SK-N-SH (cell line): ENCODE results near the gene AP2A2. TPM values are rescaled to one million over a fixed set of nuclear protein-coding genes. Genes with fewer than 3 reads are reported as not detected.

Experiments
- CTCF ChIA-PET: fragments of 300-600, 350-600 bp; formaldehyde crosslinking; extraction: SDS; loops from one replicate; lab custom pipeline; 2021; lab: Yijun Ruan, JAX
- POLR2A ChIA-PET: fragments of 350-600 bp; sonication (Branson Sonifier 250); formaldehyde crosslinking; extraction: SDS; loops from one replicate; lab custom pipeline; 2020; ENCODE audit warnings: antibody characterized with exemption, inconsistent platforms; lab: Yijun Ruan, JAX
- DNase-seq: peaks from one replicate; pipeline ENCODE4 v3.0.0; 2012
- H2AFZ ChIP-seq: fragments of 200-600 bp; sonication (generic); 2 replicates; pipeline ENCODE4 v1.8.1; 2016; ENCODE audit warnings: antibody characterized with exemption, mild to moderate bottlenecking, low read depth
- H3F3A ChIP-seq: fragments of 200-600 bp; sonication (generic); replicated peaks from 2 replicates; pipeline ENCODE3; 2016; ENCODE audit warnings: antibody characterized with exemption, mild to moderate bottlenecking; ENCODE audit not compliant: insufficient read depth
- H3K27ac ChIP-seq, 2 experiments: fragments of 200-500 bp in 1 of 2; fragments of 200-600 bp in 1 of 2; sonication (Bioruptor generic) in 1 of 2; sonication (generic), shearing (Covaris generic) in 1 of 2; 2 replicates each; pipeline versions ENCODE4 v1.5.1 to v1.6.1; 2014 to 2016; ENCODE audit warnings: low read depth in 2 of 2, inconsistent platforms in 1 of 2, low read length in 1 of 2, mild to moderate bottlenecking in 1 of 2, mixed read lengths in 1 of 2
- H3K27me3 ChIP-seq: fragments of 200-600 bp; sonication (generic), shearing (Covaris generic); 2 replicates; pipeline ENCODE4 v1.6.1; 2016; ENCODE audit warnings: mixed run types; ENCODE audit not compliant: insufficient read depth
- H3K36me3 ChIP-seq, 2 experiments: fragments of 200-500 bp in 1 of 2; fragments of 200-600 bp in 1 of 2; sonication (Bioruptor generic) in 1 of 2; sonication (generic) in 1 of 2; replicated peaks in 1 of 2; 2 replicates each; pipeline versions ENCODE3 to v1.5.1; 2014 to 2016; ENCODE audit warnings: low read length in 1 of 2, mild to moderate bottlenecking in 1 of 2; ENCODE audit not compliant: insufficient read depth in 2 of 2, control insufficient read depth in 1 of 2
- H3K4me1 ChIP-seq, 2 experiments: fragments of 200-500 bp in 1 of 2; fragments of 200-600 bp in 1 of 2; sonication (Bioruptor generic) in 1 of 2; sonication (generic), shearing (Covaris generic) in 1 of 2; 2 replicates each; pipeline versions ENCODE4 v1.5.1 to v1.6.1; 2014 to 2016; ENCODE audit warnings: low read depth in 1 of 2, low read length in 1 of 2, mixed run types in 1 of 2; ENCODE audit not compliant: insufficient read depth in 2 of 2, control insufficient read depth in 1 of 2
- H3K4me2 ChIP-seq: fragments of 200-600 bp; sonication (generic), shearing (Covaris generic); 2 replicates; pipeline ENCODE4 v1.6.1; 2017; ENCODE audit warnings: mixed run types
- H3K4me3 ChIP-seq, 2 experiments: fragments of 200-500 bp in 1 of 2; fragments of 200-600 bp in 1 of 2; sonication (Bioruptor generic) in 1 of 2; sonication (generic), shearing (Covaris generic) in 1 of 2; 2 replicates each; pipeline versions ENCODE4 v1.5.1 to v1.8.1; 2014 to 2016; ENCODE audit warnings: low read depth in 2 of 2, inconsistent platforms in 1 of 2, low read length in 1 of 2, mild to moderate bottlenecking in 1 of 2, mixed read lengths in 1 of 2, moderate library complexity in 1 of 2
- H3K79me2 ChIP-seq: fragments of 200-600 bp; sonication (generic); 2 replicates; pipeline ENCODE4 v1.8.1; 2017; ENCODE audit warnings: mild to moderate bottlenecking; ENCODE audit not compliant: insufficient read depth
- H3K9ac ChIP-seq: fragments of 200-600 bp; sonication (generic); 2 replicates; pipeline ENCODE4 v1.6.1; 2017; ENCODE audit warnings: mixed run types
- H3K9me2 ChIP-seq: fragments of 200-600 bp; sonication (generic); 2 replicates; pipeline ENCODE4 v1.6.1; 2017; ENCODE audit warnings: mixed run types
- H3K9me3 ChIP-seq: fragments of 200-600 bp; sonication (generic); 2 replicates; pipeline ENCODE4 v1.6.1; 2017; ENCODE audit warnings: mixed run types, mild to moderate bottlenecking, moderate library complexity
- H4K20me1 ChIP-seq: fragments of 200-600 bp; sonication (generic); 2 replicates; pipeline ENCODE4 v1.6.1; 2017; ENCODE audit warnings: mild to moderate bottlenecking, mixed run types; ENCODE audit not compliant: insufficient read depth
- ELF1 ChIP-seq: IDR thresholded peaks from 2 replicates; pipeline ENCODE4 v1.4.0; 2012
- FOSL2 ChIP-seq: IDR thresholded peaks from 2 replicates; pipeline ENCODE4 v1.4.0; 2012; ENCODE audit warnings: low read depth, mild to moderate bottlenecking, moderate library complexity, borderline replicate concordance
- FOXM1 ChIP-seq: IDR thresholded peaks from 2 replicates; pipeline ENCODE4 v1.4.0; 2012; ENCODE audit warnings: low read depth, mild to moderate bottlenecking
- GATA2 ChIP-seq: sonication (generic); formaldehyde crosslinking; IDR thresholded peaks from 2 replicates; pipeline ENCODE4 v1.5.0; 2020; ENCODE audit warnings: mild to moderate bottlenecking, missing genetic modification reagents
- MEF2A ChIP-seq: IDR thresholded peaks from 2 replicates; pipeline ENCODE4 v1.4.0; 2012; ENCODE audit warnings: low read depth, borderline replicate concordance
- NFIC ChIP-seq: IDR thresholded peaks from 2 replicates; pipeline ENCODE4 v1.4.0; 2012; ENCODE audit warnings: borderline replicate concordance
- RAD21 ChIP-seq: IDR thresholded peaks from 2 replicates; pipeline ENCODE4 v1.6.1; 2012; ENCODE audit warnings: mild to moderate bottlenecking, low read length
- RXRA ChIP-seq: IDR thresholded peaks from 2 replicates; pipeline ENCODE4 v1.4.0; 2012; ENCODE audit warnings: low read depth, mild to moderate bottlenecking, borderline replicate concordance
- TAF1 ChIP-seq: IDR thresholded peaks from 2 replicates; pipeline ENCODE4 v1.6.1; 2012; ENCODE audit warnings: low read depth, mild to moderate bottlenecking, low read length, moderate library complexity, borderline replicate concordance
- TCF12 ChIP-seq: IDR thresholded peaks from 2 replicates; pipeline ENCODE4 v1.4.0; 2012
- YY1 ChIP-seq: IDR thresholded peaks from 2 replicates; pipeline ENCODE4 v1.4.0; 2012; ENCODE audit warnings: low read depth, mild to moderate bottlenecking
- WGBS: methylation state at CpG from one replicate; pipeline ENCODE4 v1.1.6; 2017; ENCODE audit warnings: low lambda C conversion rate; 5-methylcytosine and 5-hydroxymethylcytosine counted together
- polyA plus RNA-seq, 3 experiments: library from polyadenylated mRNA; depleted of rRNA; stranded (reverse); fragments of >200 nt; gene quantifications; 2 replicates each; pipeline ENCODE4 v1.2.3, GENCODE V29; 2012
- TF ChIP-seq, protein P1 (sequence below): fragments of 150-350 bp; IDR thresholded peaks from 2 replicates; pipeline ENCODE4 v1.6.1; 2016; ENCODE audit warnings: mild to moderate bottlenecking, low read depth, low read length
- TF ChIP-seq, protein P2 (sequence below): fragments of 200-600 bp; sonication (generic); IDR thresholded peaks from 2 replicates; pipeline ENCODE4 v1.6.1; 2017; ENCODE audit warnings: antibody characterized with exemption, mild to moderate bottlenecking, moderate library complexity
- TF ChIP-seq, protein P3 (sequence below): IDR thresholded peaks from 2 replicates; pipeline ENCODE4 v1.6.1; 2012; ENCODE audit warnings: mild to moderate bottlenecking, low read depth, low read length, moderate library complexity

Gene AP2A2
- polyA plus RNA-seq, 1 of the 3 experiments (the other 2 are of a cell fraction), result 42.7 TPM

DNA sequence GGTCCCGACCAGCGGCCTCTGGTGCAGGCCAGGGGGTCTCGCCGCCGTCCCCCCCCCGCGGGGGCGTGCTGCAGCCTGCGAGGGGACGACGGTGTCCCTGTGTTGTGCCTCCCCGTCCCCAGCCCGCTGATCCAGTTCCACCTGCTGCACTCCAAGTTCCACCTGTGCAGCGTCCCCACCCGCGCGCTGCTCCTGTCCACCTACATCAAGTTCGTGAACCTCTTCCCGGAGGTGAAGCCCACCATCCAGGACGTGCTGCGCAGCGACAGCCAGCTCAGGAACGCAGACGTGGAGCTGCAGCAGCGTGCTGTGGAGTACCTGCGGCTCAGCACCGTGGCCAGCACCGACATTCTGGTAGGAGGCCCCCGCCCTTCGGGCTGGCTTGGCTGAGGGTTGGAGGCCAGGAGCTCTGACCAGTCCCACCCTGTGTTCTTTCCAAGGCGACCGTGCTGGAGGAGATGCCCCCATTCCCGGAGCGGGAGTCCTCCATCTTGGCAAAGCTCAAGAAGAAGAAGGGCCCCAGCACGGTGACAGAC is 68.0 kb downstream of the AP2A2 start:
- Histone ChIP-seq H3K9ac (no peak overlapping the region), H3K4me2 (no peak overlapping the region), H3K4me1 (no peaks in the 10 kb centered on the region), H3K9me2 (no peaks in the 10 kb centered on the region), H3K9me3 (no peaks in the 10 kb centered on the region), H3K27ac (no peak overlapping the region), H3K79me2 (no peaks in the 10 kb centered on the region), H3F3A (no peaks in the 10 kb centered on the region), H3K4me3 (no peak overlapping the region), H3K36me3 (peaks cover 0 to 49% of the 10 kb centered on the region in 2 experiments), H3K27me3 (no peaks in the 10 kb centered on the region), H4K20me1 (no peaks in the 10 kb centered on the region), H2AFZ (no peak overlapping the region)
- ChIA-PET CTCF (no interaction called here), POLR2A (no interaction called here)
- no peak for DNase-seq
- WGBS, result 96% methylated on average over 31 of the region's 35 CpGs
- TF ChIP-seq YY1 (no peak), RAD21 (no peak), ELF1 (no peak), RXRA (no peak), FOXM1 (no peak), FOSL2 (no peak), MEF2A (no peak), NFIC (no peak), TCF12 (no peak), GATA2 (CRISPR knock-in tag) (no peak), TAF1 (no peak)
- TF ChIP-seq, protein P1, sequence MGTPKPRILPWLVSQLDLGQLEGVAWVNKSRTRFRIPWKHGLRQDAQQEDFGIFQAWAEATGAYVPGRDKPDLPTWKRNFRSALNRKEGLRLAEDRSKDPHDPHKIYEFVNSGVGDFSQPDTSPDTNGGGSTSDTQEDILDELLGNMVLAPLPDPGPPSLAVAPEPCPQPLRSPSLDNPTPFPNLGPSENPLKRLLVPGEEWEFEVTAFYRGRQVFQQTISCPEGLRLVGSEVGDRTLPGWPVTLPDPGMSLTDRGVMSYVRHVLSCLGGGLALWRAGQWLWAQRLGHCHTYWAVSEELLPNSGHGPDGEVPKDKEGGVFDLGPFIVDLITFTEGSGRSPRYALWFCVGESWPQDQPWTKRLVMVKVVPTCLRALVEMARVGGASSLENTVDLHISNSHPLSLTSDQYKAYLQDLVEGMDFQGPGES, result no peak
- TF ChIP-seq, protein P2, sequence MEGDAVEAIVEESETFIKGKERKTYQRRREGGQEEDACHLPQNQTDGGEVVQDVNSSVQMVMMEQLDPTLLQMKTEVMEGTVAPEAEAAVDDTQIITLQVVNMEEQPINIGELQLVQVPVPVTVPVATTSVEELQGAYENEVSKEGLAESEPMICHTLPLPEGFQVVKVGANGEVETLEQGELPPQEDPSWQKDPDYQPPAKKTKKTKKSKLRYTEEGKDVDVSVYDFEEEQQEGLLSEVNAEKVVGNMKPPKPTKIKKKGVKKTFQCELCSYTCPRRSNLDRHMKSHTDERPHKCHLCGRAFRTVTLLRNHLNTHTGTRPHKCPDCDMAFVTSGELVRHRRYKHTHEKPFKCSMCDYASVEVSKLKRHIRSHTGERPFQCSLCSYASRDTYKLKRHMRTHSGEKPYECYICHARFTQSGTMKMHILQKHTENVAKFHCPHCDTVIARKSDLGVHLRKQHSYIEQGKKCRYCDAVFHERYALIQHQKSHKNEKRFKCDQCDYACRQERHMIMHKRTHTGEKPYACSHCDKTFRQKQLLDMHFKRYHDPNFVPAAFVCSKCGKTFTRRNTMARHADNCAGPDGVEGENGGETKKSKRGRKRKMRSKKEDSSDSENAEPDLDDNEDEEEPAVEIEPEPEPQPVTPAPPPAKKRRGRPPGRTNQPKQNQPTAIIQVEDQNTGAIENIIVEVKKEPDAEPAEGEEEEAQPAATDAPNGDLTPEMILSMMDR, result no peak
- TF ChIP-seq, protein P3, sequence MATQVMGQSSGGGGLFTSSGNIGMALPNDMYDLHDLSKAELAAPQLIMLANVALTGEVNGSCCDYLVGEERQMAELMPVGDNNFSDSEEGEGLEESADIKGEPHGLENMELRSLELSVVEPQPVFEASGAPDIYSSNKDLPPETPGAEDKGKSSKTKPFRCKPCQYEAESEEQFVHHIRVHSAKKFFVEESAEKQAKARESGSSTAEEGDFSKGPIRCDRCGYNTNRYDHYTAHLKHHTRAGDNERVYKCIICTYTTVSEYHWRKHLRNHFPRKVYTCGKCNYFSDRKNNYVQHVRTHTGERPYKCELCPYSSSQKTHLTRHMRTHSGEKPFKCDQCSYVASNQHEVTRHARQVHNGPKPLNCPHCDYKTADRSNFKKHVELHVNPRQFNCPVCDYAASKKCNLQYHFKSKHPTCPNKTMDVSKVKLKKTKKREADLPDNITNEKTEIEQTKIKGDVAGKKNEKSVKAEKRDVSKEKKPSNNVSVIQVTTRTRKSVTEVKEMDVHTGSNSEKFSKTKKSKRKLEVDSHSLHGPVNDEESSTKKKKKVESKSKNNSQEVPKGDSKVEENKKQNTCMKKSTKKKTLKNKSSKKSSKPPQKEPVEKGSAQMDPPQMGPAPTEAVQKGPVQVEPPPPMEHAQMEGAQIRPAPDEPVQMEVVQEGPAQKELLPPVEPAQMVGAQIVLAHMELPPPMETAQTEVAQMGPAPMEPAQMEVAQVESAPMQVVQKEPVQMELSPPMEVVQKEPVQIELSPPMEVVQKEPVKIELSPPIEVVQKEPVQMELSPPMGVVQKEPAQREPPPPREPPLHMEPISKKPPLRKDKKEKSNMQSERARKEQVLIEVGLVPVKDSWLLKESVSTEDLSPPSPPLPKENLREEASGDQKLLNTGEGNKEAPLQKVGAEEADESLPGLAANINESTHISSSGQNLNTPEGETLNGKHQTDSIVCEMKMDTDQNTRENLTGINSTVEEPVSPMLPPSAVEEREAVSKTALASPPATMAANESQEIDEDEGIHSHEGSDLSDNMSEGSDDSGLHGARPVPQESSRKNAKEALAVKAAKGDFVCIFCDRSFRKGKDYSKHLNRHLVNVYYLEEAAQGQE, result no peak
